Measurements from ENCODE around the gene PARP8.

PARP8 gene

GRCh38 chr5:50839472-50839871 lies 173.0 kb downstream of the PARP8 start:
- no peak for DNase-seq (ENCODE audit: low read depth, low spot score)
- H3K4me3 ChIP-seq (ENCODE audit: low read depth, low read length): no peak overlapping the region
- TF ChIP-seq CTCF (IDR thresholded peaks at IDR 0.05; ENCODE audit: low read depth, low read length): no peak
- in situ Hi-C loops (cut with HindIII; ENCODE audit: low sequenced_read_pairs): no loop called here

- no peak overlapping the region for H3K4me3 ChIP-seq (ENCODE audit: low read depth, low read length)
- in situ Hi-C loops (cut with HindIII; ENCODE audit: low sequenced_read_pairs): no loop called here
- no peak for DNase-seq (ENCODE audit: low read depth, low spot score)
These were observed 176.7 kb downstream of the PARP8 start for GRCh38 chr5:50843091-50843490.

GRCh38 chr5:50846261-50846660 lies 179.8 kb downstream of the PARP8 start:
- in situ Hi-C loops (cut with HindIII; ENCODE audit: low sequenced_read_pairs): no loop called here
- DNase-seq (ENCODE audit: low read depth, low spot score): no peak
- TF ChIP-seq CTCF (IDR thresholded peaks at IDR 0.05; ENCODE audit: low read depth, low read length): no peak

More at GRCh38 chr5:50843091-50843490, 176.7 kb downstream of the PARP8 start:
- no peak for TF ChIP-seq CTCF (IDR thresholded peaks at IDR 0.05; ENCODE audit: low read depth, low read length)

GRCh38 chr5:50849554-50849953 lies 183.1 kb downstream of the PARP8 start:
- no peak overlapping the region for H3K4me3 ChIP-seq (ENCODE audit: low read depth, low read length)
- no peak for TF ChIP-seq CTCF (IDR thresholded peaks at IDR 0.05; ENCODE audit: low read depth, low read length)
- no peak for DNase-seq (ENCODE audit: low read depth, low spot score)
- in situ Hi-C loops (cut with HindIII; ENCODE audit: low sequenced_read_pairs): no loop called here

More at GRCh38 chr5:50846261-50846660, 179.8 kb downstream of the PARP8 start:
- H3K4me3 ChIP-seq (ENCODE audit: low read depth, low read length): no peak overlapping the region

- in situ Hi-C loops (cut with HindIII; ENCODE audit: low sequenced_read_pairs): no loop called here
- no peak for TF ChIP-seq CTCF (IDR thresholded peaks at IDR 0.05; ENCODE audit: low read depth, low read length)
- no peak for DNase-seq (ENCODE audit: low read depth, low spot score)
- no peak overlapping the region for H3K4me3 ChIP-seq (ENCODE audit: low read depth, low read length)
These were observed 186.7 kb downstream of the PARP8 start for GRCh38 chr5:50853151-50853550.

- no peak overlapping the region for H3K4me3 ChIP-seq (ENCODE audit: low read depth, low read length)
- no peak for DNase-seq (ENCODE audit: low read depth, low spot score)
- in situ Hi-C loops (cut with HindIII; ENCODE audit: low sequenced_read_pairs): no loop called here
- no peak for TF ChIP-seq CTCF (IDR thresholded peaks at IDR 0.05; ENCODE audit: low read depth, low read length)
These were observed 187.6 kb downstream of the PARP8 start for GRCh38 chr5:50854082-50854481.

GRCh38 chr5:50855001-50855400 lies 188.6 kb downstream of the PARP8 start:
- no peak overlapping the region for H3K4me3 ChIP-seq (ENCODE audit: low read depth, low read length)
- no peak for DNase-seq (ENCODE audit: low read depth, low spot score)
- in situ Hi-C loops (cut with HindIII; ENCODE audit: low sequenced_read_pairs): no loop called here
- TF ChIP-seq CTCF (IDR thresholded peaks at IDR 0.05; ENCODE audit: low read depth, low read length): no peak

Data from astrocyte of the spinal cord (primary cell).